ENCODE data around the gene CBFA2T2.
A peak's percentile ranks its signal among the peaks of the same experiment; 100 is the strongest.

The CBFA2T2 gene

GRCh38 chr20:33663161-33664084, 173.5 kb downstream of the CBFA2T2 start:
- DNase-seq = peak in 52 of 56 donors; percentile 13 to 84 (median 64)

GRCh38 chr20:33664085-33664761, 174.3 kb downstream of the CBFA2T2 start:
- no peak for DNase-seq

- no peak for DNase-seq
Observed at GRCh38 chr20:33664762-33665144, 174.9 kb downstream of the CBFA2T2 start.

GRCh38 chr20:33666293-33667244, 176.7 kb downstream of the CBFA2T2 start, which contains the start of gene ACTL10:
Gene ACTL10 (plus strand): TSS chr20:33666943. CDS start chr20:33667498, 555 bp downstream.
- DNase-seq = peak; percentile 23 to 98 (median 87)

- peak in 29 of 56 donors; percentile 23 to 71 (median 48) for DNase-seq
Observed at GRCh38 chr20:33667245-33667675, 177.4 kb downstream of the CBFA2T2 start.

- peak in 49 of 56 donors; percentile 16 to 79 (median 60) for DNase-seq
Observed at GRCh38 chr20:33667676-33668465, 178.0 kb downstream of the CBFA2T2 start.

GRCh38 chr20:33668466-33669155, 178.7 kb downstream of the CBFA2T2 start:
- no peak for DNase-seq

- no peak for DNase-seq
Observed at GRCh38 chr20:33669224-33669623, 179.3 kb downstream of the CBFA2T2 start.

GRCh38 chr20:33669873-33670640, 180.2 kb downstream of the CBFA2T2 start:
- peak in 1 of 56 donors; percentile 15 for DNase-seq

GRCh38 chr20:33670715-33671499, 181.0 kb downstream of the CBFA2T2 start:
- DNase-seq = no peak

GRCh38 chr20:33671573-33672288, 181.8 kb downstream of the CBFA2T2 start:
- no peak for DNase-seq

- DNase-seq = no peak
Observed at GRCh38 chr20:33672426-33673113, 182.7 kb downstream of the CBFA2T2 start.

- no peak for DNase-seq
Observed at GRCh38 chr20:33673114-33673409, 183.2 kb downstream of the CBFA2T2 start.

GRCh38 chr20:33673410-33674293, 183.8 kb downstream of the CBFA2T2 start:
- DNase-seq = peak in 2 of 56 donors; percentile 20 to 67

GRCh38 chr20:33674294-33675135, 184.6 kb downstream of the CBFA2T2 start, which contains the start of gene NECAB3:
Gene NECAB3 (minus strand): TSS chr20:33674428. CDS start chr20:33674352, 76 bp downstream.
- peak in 53 of 56 donors; percentile 18 to 87 (median 65) for DNase-seq

All from nucleus accumbens (tissue), 56 donors.